ENCODE data around the gene MLXIP.

DNA sequence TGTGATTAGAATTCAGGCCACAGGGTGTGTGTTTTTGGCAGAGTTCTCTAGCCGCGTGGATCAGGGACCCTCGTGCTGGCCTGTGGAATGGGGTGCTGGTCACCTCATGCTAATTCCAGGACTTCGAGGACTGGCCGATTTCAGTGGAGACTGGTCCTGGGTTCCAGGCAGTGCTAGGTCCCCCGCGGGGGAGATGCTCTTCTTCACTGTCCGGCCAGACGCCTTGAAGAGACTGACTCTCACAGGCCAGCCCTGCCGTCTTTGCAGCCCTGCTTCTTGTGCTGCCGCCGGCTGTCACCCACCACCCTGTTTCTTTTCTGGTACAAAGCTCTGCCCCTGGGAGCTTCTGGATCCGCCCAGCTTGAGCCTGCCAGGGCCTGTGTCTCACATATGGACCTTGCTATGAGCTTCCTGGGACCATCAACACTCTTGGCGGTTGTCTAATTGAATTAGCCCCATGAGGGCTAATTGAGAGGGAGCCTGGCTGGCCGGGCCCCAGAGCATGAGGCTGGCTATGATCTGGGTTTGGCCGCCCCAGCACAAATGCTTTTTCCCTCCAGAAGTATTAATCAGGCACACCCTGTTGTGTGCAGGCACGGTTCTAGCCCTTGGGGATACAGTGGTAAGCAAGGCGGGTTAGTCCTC, 8.2 kb downstream of the MLXIP start:
- TF ChIP-seq POLR2AphosphoS5 (IDR thresholded peaks at IDR 0.05) (no peak), POLR2A (IDR thresholded peaks at IDR 0.05) (no peak)
- TF ChIP-seq, protein P1, sequence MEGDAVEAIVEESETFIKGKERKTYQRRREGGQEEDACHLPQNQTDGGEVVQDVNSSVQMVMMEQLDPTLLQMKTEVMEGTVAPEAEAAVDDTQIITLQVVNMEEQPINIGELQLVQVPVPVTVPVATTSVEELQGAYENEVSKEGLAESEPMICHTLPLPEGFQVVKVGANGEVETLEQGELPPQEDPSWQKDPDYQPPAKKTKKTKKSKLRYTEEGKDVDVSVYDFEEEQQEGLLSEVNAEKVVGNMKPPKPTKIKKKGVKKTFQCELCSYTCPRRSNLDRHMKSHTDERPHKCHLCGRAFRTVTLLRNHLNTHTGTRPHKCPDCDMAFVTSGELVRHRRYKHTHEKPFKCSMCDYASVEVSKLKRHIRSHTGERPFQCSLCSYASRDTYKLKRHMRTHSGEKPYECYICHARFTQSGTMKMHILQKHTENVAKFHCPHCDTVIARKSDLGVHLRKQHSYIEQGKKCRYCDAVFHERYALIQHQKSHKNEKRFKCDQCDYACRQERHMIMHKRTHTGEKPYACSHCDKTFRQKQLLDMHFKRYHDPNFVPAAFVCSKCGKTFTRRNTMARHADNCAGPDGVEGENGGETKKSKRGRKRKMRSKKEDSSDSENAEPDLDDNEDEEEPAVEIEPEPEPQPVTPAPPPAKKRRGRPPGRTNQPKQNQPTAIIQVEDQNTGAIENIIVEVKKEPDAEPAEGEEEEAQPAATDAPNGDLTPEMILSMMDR (IDR thresholded peaks at IDR 0.05) = no peak

Measured in prostate gland (tissue), 2 donors.